SW480 (cell line): ENCODE results near the gene UST.

Experiments used
- DNase-seq: peaks from one replicate; pipeline ENCODE4 v3.0.0-alpha.2; 2016; ENCODE audit warnings: low spot score

Gene UST

GRCh38 chr6:149063468-149063867 lies 316.6 kb downstream of the UST start:
- no peak for DNase-seq

- no peak for DNase-seq
Observed at GRCh38 chr6:149064001-149064659, 317.3 kb downstream of the UST start.

GRCh38 chr6:149064660-149065015 lies 317.8 kb downstream of the UST start:
- no peak for DNase-seq

GRCh38 chr6:149065121-149065520 lies 318.3 kb downstream of the UST start:
- no peak for DNase-seq

GRCh38 chr6:149065658-149066556 lies 319.1 kb downstream of the UST start:
- DNase-seq, result no peak

GRCh38 chr6:149071997-149072396 lies 325.2 kb downstream of the UST start:
- DNase-seq, result no peak

GRCh38 chr6:149074832-149075258 lies 328.0 kb downstream of the UST start:
- no peak for DNase-seq

GRCh38 chr6:149075616-149076354 lies 329.0 kb downstream of the UST start:
- DNase-seq, result no peak

GRCh38 chr6:149076355-149076734 lies 329.5 kb downstream of the UST start:
- no peak for DNase-seq

- no peak for DNase-seq
Observed at GRCh38 chr6:149077208-149077607, 330.4 kb downstream of the UST start.

GRCh38 chr6:149078211-149078782 lies 331.5 kb downstream of the UST start:
- DNase-seq, result no peak

- DNase-seq, result no peak
Observed at GRCh38 chr6:149079456-149079855, 332.6 kb downstream of the UST start.

GRCh38 chr6:149079911-149080491 lies 333.2 kb downstream of the UST start:
- no peak for DNase-seq

- no peak for DNase-seq
Observed at GRCh38 chr6:149080511-149080910, 333.7 kb downstream of the UST start.

GRCh38 chr6:149081281-149081680 lies 334.5 kb downstream of the UST start:
- no peak for DNase-seq

- DNase-seq, result peak; percentile 59
Observed at GRCh38 chr6:149082320-149082719, 335.5 kb downstream of the UST start.

- DNase-seq, result no peak
Observed at GRCh38 chr6:149084026-149084425, 337.2 kb downstream of the UST start.

GRCh38 chr6:149084808-149085556 lies 338.2 kb downstream of the UST start:
- no peak for DNase-seq

GRCh38 chr6:149085557-149085938 lies 338.7 kb downstream of the UST start:
- DNase-seq, result no peak

- DNase-seq, result no peak
Observed at GRCh38 chr6:149086363-149086762, 339.5 kb downstream of the UST start.

GRCh38 chr6:149087898-149088297 lies 341.1 kb downstream of the UST start:
- no peak for DNase-seq
